Femur (tissue), 1 donor: Measurements from ENCODE around the gene ARHGAP11A.
A peak's percentile ranks its signal among the peaks of the same experiment; 100 is the strongest.

Experiments
- DNase-seq: peaks from one replicate; pipeline ENCODE4 v3.0.0-alpha.2; 2017

ARHGAP11A gene

GRCh38 chr15:32657198-32657883, 42.0 kb downstream of the ARHGAP11A start:
- DNase-seq: no peak

GRCh38 chr15:32657941-32658340, 42.6 kb downstream of the ARHGAP11A start:
- no peak for DNase-seq

GRCh38 chr15:32659340-32660155, 44.2 kb downstream of the ARHGAP11A start:
- DNase-seq: peak; percentile 72

- no peak for DNase-seq
These were observed 48.4 kb downstream of the ARHGAP11A start for GRCh38 chr15:32663671-32664070.

- DNase-seq: no peak
These were observed 49.5 kb downstream of the ARHGAP11A start for GRCh38 chr15:32664796-32665195.

- DNase-seq: no peak
These were observed 52.0 kb downstream of the ARHGAP11A start for GRCh38 chr15:32667321-32667720.

- no peak for DNase-seq
These were observed 53.6 kb downstream of the ARHGAP11A start for GRCh38 chr15:32668942-32669341.

GRCh38 chr15:32669896-32670611, 54.8 kb downstream of the ARHGAP11A start:
- DNase-seq: no peak

GRCh38 chr15:32670623-32671022, 55.3 kb downstream of the ARHGAP11A start:
- no peak for DNase-seq

- peak; percentile 74 for DNase-seq
These were observed 56.3 kb downstream of the ARHGAP11A start for GRCh38 chr15:32671339-32672325.

- no peak for DNase-seq
These were observed 59.4 kb downstream of the ARHGAP11A start for GRCh38 chr15:32674681-32675080.

GRCh38 chr15:32675466-32675865, 60.2 kb downstream of the ARHGAP11A start:
- no peak for DNase-seq

- no peak for DNase-seq
These were observed 60.9 kb downstream of the ARHGAP11A start for GRCh38 chr15:32676169-32676568.

- DNase-seq: no peak
These were observed 62.0 kb downstream of the ARHGAP11A start for GRCh38 chr15:32677238-32677750.

- no peak for DNase-seq
These were observed 64.0 kb downstream of the ARHGAP11A start for GRCh38 chr15:32679298-32679690.

GRCh38 chr15:32682569-32682968, 67.3 kb downstream of the ARHGAP11A start:
- DNase-seq: no peak

GRCh38 chr15:32682977-32683630, 67.8 kb downstream of the ARHGAP11A start:
- no peak for DNase-seq

GRCh38 chr15:32683906-32684584, 68.7 kb downstream of the ARHGAP11A start:
- peak; percentile 42 for DNase-seq

- DNase-seq: no peak
These were observed 70.3 kb downstream of the ARHGAP11A start for GRCh38 chr15:32685576-32685975.

- DNase-seq: no peak
These were observed 72.3 kb downstream of the ARHGAP11A start for GRCh38 chr15:32687556-32687955.

GRCh38 chr15:32688151-32688639, 72.9 kb downstream of the ARHGAP11A start:
- no peak for DNase-seq
